Skeletal muscle cell (primary cell): Measurements from ENCODE around the gene LYL1.

Experiments
- DNase-seq: peaks from one replicate; pipeline ENCODE4 v3.0.0-alpha.2; 2010; ENCODE audit warnings: low read depth
- H3K4me3 ChIP-seq: 2 replicates; pipeline ENCODE4 v1.5.1; 2011; ENCODE audit warnings: low read depth, mild to moderate bottlenecking, control low read depth, low read length, moderate library complexity

LYL1 gene

GRCh38 chr19:13115936-13116281, 13.3 kb upstream of the LYL1 start:
- H3K4me3 ChIP-seq = peak overlapping the region; percentile 84
- no peak for DNase-seq

- no peak for DNase-seq
Observed at GRCh38 chr19:13112555-13112954, 9.9 kb upstream of the LYL1 start.

GRCh38 chr19:13110099-13110610, 7.5 kb upstream of the LYL1 start:
- H3K4me3 ChIP-seq = no peak overlapping the region

More at GRCh38 chr19:13112555-13112954, 9.9 kb upstream of the LYL1 start:
- no peak overlapping the region for H3K4me3 ChIP-seq

GRCh38 chr19:13109361-13110098, 6.9 kb upstream of the LYL1 start:
- DNase-seq = no peak
- H3K4me3 ChIP-seq = no peak overlapping the region

More at GRCh38 chr19:13110099-13110610, 7.5 kb upstream of the LYL1 start:
- DNase-seq = no peak

GRCh38 chr19:13104848-13105711, 2.4 kb upstream of the LYL1 start:
- no peak for DNase-seq
- no peak overlapping the region for H3K4me3 ChIP-seq

GRCh38 chr19:13104360-13104847, 1.7 kb upstream of the LYL1 start:
- no peak overlapping the region for H3K4me3 ChIP-seq
- no peak for DNase-seq

GRCh38 chr19:13103581-13104359, 1.1 kb upstream of the LYL1 start:
- no peak for DNase-seq
- H3K4me3 ChIP-seq = no peak overlapping the region

GRCh38 chr19:13102416-13102665, 317 bp downstream of the LYL1 start:
- peak overlapping the region; percentile 29 for H3K4me3 ChIP-seq
- no peak for DNase-seq

GRCh38 chr19:13101590-13102415, 855 bp downstream of the LYL1 start:
- peak overlapping the region; percentile 29 for H3K4me3 ChIP-seq
- DNase-seq = no peak

GRCh38 chr19:13100841-13101589, 1.6 kb downstream of the LYL1 start:
- DNase-seq = no peak
- H3K4me3 ChIP-seq = no peak overlapping the region

GRCh38 chr19:13100031-13100588, 2.5 kb downstream of the LYL1 start:
- no peak overlapping the region for H3K4me3 ChIP-seq
- DNase-seq = no peak

GRCh38 chr19:13099073-13099999, 3.3 kb downstream of the LYL1 start:
- DNase-seq = no peak
- H3K4me3 ChIP-seq = no peak overlapping the region

- no peak overlapping the region for H3K4me3 ChIP-seq
- no peak for DNase-seq
Observed at GRCh38 chr19:13098277-13099072, 4.2 kb downstream of the LYL1 start.

GRCh38 chr19:13097463-13098258, 5.0 kb downstream of the LYL1 start:
- H3K4me3 ChIP-seq = no peak overlapping the region
- DNase-seq = no peak

- no peak overlapping the region for H3K4me3 ChIP-seq
- DNase-seq = no peak
Observed at GRCh38 chr19:13097033-13097462, 5.6 kb downstream of the LYL1 start.
